ENCODE results near the gene CTAGE4.
"Not testable (repeated sequence)": the region's sequence is repeated elsewhere in the genome, so short reads cannot be mapped to it uniquely, and the experiment has no call there.

CTAGE4 gene

DNA sequence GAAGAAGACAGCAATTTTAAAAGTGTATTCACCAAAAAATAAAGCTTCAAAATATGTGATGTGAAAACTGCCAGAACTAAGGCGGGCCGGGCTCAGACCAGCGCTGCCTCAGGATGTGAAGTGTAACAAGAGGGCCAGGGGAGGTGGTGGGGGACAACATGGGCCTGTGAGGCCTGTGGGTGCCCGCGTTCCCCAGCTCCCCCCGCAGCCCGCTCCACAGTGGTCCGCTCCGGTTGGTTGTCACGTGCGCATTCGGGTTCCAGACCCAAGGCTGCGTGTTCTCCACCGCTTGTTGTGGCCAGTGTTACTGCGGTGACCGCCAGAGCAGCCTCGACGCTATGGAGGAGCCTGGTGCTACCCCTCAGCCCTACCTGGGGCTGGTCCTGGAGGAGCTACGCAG, at the start of gene CTAGE4:
Gene CTAGE4, plus strand, starts transcription at position 301 of the 400 bp plus-strand sequence. Its CDS starts 38 bp downstream, at position 339.
- not testable (repeated sequence) for DNase-seq

DNA sequence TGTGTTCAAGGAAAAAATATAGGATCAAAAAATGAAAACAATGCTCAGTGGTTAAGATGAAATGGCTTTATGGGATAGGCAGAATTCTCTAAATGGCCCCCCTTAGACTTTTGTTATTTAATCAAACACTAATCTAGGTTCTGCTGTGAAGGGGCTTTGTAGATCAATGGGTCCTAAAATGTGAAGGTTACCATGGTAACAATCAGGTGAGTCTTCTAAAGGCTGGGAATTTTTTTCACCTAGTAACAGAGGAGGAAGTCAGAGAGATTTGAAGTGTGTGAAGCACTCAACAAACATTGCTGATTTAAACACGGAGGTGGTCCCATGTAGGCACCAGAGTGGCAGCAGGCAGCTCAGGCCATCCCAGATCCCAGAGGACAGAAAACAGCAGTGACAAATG, 49.1 kb upstream of the CTAGE4 start:
- DNase-seq: no peak

DNA sequence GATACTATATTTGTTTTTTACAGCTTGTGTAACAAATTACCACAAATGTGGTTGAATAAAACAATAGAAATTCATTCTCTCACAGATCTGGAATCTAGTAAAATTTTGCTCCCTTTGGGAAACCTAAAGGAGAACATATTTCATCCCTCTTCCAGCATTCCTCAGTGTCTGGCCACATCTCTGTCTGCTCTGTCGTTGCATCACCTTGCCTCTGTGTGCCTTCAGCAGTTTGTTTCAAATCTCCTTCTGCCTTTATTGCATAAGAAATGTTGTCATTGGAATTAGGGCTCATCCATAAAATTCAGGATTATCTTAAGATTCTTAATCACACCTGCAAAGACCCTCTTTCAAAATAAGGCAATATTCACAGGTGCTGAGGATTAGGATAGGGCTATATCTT, 45.8 kb upstream of the CTAGE4 start:
- no peak for DNase-seq

- DNase-seq: no peak
Measured at GRCh38 chr7:144142187-144142586, 41.1 kb upstream of the CTAGE4 start.

GRCh38 chr7:144144426-144144825, 38.8 kb upstream of the CTAGE4 start:
- DNase-seq: no peak

DNA sequence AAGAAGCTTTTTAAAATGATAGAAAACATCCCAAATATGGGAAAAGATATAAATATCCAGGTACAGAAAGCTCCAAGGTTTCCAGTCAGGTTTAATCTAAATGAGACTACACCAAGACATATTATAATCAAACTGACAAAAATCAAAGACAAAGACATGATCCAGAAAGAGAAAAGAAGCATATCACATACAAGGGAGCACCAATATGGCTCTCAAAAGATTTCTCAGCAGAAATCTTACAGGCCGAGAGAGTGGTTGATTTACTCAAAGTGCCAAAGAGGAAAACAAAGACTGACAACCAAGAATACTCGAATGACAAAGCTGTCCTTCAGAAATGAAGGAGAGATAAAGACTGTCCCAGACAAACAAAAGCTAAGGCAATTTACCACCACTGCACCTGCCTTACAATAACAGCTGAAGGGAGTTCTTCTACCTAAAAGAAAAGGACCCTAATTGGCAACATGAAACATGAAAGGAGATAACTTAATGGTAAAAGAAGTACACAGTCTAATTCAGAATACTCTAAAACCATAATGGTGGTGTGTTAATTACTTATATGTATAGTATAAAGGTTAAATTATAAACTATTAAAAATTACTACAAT, 34.9 kb upstream of the CTAGE4 start:
- DNase-seq: no peak

DNA sequence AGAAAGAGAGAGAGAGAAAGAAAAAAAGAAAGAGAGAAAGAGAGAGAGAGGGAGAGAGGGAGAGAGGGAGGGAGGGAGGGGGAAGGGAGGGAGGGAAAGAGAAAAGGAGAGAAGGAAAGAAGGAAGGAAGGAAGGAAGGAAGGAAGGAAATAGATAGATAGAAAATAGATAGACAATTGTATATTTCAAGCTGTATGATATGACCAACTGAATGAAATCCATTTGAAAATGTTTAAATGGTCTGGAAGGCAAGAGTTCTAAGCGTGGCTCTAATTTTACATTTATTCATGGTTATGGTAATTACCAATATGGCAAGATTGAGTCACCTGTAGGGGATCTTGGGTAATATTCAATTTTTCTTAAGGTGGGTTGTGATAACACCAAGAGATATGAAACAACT, 24.4 kb upstream of the CTAGE4 start:
- no peak for DNase-seq

GRCh38 chr7:144164784-144165183, 18.5 kb upstream of the CTAGE4 start:
- DNase-seq: no peak

- not testable (repeated sequence) for DNase-seq
Measured at GRCh38 chr7:144171594-144172350, 11.5 kb upstream of the CTAGE4 start.

DNA sequence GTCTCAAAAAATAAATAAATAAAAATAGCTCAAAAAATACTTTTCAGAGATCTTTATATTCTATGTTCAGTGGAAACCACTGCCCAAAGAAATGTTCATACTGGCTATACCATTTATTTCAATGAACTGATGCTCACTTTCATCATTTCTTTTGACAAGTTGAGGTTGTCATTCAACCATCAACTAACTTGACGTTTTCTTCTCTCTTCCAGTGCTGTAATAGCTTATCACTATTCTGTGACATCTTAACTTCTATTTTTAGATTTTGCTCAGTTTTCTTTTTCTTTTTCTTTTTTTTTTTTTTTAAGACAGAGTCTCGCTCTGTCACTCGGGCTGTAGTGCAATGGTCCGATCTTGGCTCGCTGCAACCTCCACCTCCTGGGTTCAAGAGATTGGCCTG, 8.7 kb upstream of the CTAGE4 start:
- no peak for DNase-seq

DNA sequence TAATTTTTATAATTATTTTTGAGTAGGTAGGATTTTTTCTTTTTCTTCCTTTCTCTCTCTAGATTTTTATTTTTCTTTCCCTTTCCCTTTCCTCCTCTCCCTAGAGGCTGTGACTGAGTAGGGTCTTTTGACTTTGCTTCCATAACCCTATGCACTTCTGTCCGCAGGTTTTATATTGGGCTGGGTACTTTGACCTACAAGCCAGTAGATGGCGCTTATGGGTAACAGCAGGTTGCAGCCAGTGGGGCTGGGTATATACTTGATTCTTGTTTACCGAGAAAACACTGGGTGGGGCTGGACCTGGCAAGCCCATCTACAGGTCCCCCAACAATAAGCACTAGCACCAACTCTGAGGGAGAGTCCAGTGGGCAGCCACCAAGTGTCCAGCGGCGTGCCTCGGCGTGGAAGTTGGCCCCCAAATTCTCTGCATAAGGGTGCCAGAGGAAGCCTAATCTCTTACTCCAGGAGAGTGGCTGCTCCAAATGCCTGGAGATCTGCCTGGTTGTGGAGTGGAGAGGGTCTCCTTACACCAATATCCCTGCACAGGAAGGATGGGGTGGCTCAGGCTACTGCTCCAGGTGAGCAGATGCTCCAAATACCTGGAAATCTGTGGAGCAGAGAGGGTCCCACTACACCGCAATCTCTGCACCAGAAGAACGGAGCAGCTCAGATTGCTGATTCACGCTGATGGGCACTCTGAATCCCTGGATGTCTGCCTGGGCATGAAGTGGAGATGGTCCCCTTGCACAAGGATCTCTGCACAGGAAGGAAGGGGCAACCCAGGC, 4.7 kb upstream of the CTAGE4 start:
- DNase-seq: not testable (repeated sequence)

DNA sequence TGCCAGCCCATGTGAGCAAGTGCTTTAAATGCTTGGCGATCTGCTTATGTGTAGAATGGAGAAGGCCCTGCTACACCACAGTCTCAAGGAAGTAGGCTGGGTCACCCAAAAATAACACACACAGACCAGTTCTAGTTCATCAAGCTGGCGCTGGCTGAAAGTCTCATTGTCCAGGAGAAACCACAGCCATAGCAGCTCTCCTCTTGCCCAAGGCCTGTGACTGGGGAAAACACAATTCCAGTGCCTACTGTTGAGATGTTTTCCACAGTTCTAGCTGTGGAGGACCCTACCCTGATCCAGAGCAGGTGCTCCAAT, 4.1 kb upstream of the CTAGE4 start:
- not testable (repeated sequence) for DNase-seq

- not testable (repeated sequence) for DNase-seq
Measured at GRCh38 chr7:144187848-144188247, 4.6 kb downstream of the CTAGE4 start.

DNA sequence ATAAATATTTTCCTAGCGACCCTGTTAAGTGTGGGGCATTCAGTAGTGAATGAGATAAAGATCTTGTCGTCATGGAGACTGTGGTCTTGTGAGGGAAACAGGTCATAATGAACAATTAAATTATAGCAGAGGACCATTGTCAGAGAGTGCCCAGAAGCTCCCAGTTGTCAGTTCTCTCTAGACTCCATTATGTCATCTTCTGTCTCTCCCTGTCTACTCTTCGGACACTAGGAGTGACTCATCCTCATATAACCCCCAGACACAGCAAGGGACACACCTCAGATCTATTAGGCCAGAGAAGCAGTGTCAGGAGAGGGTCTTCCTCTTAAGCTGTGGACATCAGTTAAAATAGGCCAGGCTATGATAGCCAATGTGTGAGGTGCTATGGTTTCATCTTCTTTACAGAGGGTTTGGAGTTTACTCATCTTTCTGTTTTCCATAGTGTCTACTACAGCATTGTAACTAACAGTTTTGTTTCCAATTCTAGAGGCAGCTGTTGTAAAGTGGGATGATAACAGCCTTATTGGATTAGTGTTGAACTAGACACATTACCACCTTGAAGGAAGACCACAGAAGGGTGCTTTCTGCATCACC, 5.4 kb downstream of the CTAGE4 start:
- not testable (repeated sequence) for DNase-seq

- not testable (repeated sequence) for DNase-seq
Measured at GRCh38 chr7:144193782-144194181, 10.5 kb downstream of the CTAGE4 start.

DNA sequence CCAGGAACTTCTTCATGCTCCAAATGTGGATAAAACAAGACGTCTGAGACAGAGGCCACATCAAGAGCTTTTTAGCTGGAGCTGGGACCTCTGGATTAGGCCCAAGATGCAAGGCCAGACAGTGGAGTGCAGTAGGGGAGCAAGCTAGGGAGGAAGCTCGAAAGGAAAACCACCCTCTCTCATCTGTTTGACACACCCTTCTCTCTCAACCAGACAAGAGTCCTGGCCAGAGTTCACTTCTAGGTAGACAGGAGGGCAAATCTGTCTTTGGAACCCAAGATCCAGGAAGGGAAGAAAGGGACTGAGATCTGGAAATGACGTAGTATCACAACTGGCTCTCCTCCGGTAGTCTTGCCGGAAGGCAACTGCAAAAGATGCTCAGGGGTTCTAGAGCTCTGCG, 11.2 kb downstream of the CTAGE4 start:
- DNase-seq: not testable (repeated sequence)

GRCh38 chr7:144195212-144195872, 12.1 kb downstream of the CTAGE4 start, which contains the start of gene ARHGEF35:
Gene ARHGEF35 (minus strand): TSS chr7:144195833. CDS start chr7:144188383, 7,450 bp downstream.
- not testable (repeated sequence) for DNase-seq

DNA sequence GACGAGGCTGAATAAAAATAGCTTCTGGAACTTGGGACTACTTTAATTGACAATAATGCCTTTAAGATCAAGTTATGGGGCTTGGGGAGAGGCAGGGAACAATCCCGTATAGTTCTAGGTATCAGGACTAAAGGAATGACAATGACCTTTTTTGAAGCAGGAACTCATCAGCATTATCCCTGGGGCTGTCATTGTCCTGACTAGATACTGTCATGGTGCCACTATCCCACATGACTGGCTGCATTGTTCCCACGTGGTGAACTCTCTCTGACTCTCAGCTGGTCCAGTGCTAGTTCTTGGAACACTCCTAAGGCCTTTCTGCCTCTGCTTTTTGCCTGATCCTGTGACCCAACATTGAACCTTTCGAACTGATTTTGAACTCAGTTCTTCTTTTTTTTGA, 15.7 kb downstream of the CTAGE4 start:
- DNase-seq: not testable (repeated sequence)

GRCh38 chr7:144201978-144202377, 18.7 kb downstream of the CTAGE4 start:
- not testable (repeated sequence) for DNase-seq

- not testable (repeated sequence) for DNase-seq
Measured at GRCh38 chr7:144203086-144203485, 19.8 kb downstream of the CTAGE4 start.

- DNase-seq: not testable (repeated sequence)
Measured at GRCh38 chr7:144205306-144205705, 22.0 kb downstream of the CTAGE4 start.

- DNase-seq: not testable (repeated sequence)
Measured at GRCh38 chr7:144217200-144217599, 33.9 kb downstream of the CTAGE4 start.

- DNase-seq: not testable (repeated sequence)
Measured at GRCh38 chr7:144218581-144218980, 35.3 kb downstream of the CTAGE4 start.

All from NCI-H2107 (cell line).